ENCODE data around the gene HEPN1.

Gene HEPN1

GRCh38 chr11:124930799-124931198 lies 11.7 kb downstream of the HEPN1 start:
- H3K79me2 ChIP-seq (ENCODE audit: control insufficient read depth, low read length), result no peaks in the 10 kb centered on the region
- no peak overlapping the region for H3K4me3 ChIP-seq (ENCODE audit: low read length)
- no peak for TF ChIP-seq CTCF (IDR thresholded peaks at IDR 0.05; ENCODE audit: low read depth, low read length, poor library complexity, severe bottlenecking)
- no peak for TF ChIP-seq EZH2phosphoT487 (IDR thresholded peaks at IDR 0.05; ENCODE audit: borderline replicate concordance, low read length)
- H3K9me2 ChIP-seq (replicated peaks; ENCODE audit: control insufficient read depth, low read length), result no peaks in the 10 kb centered on the region
- H4K20me1 ChIP-seq (ENCODE audit: control insufficient read depth, insufficient read depth, low read depth, low read length), result no peaks in the 10 kb centered on the region
- no peak overlapping the region for H3K27ac ChIP-seq (ENCODE audit: low read depth, low read length)
- H3K4me2 ChIP-seq (ENCODE audit: low read length), result no peak overlapping the region
- no peaks in the 10 kb centered on the region for H3K9me3 ChIP-seq (ENCODE audit: control insufficient read depth, insufficient read depth, low read length)
- no peaks in the 10 kb centered on the region for H3K4me1 ChIP-seq (ENCODE audit: control insufficient read depth, low read length)
- no peaks in the 10 kb centered on the region for H3K36me3 ChIP-seq (ENCODE audit: control insufficient read depth, low read length)
- no peaks in the 10 kb centered on the region for H3F3A ChIP-seq (ENCODE audit: control insufficient read depth, insufficient read depth)
- H3K27me3 ChIP-seq (ENCODE audit: control insufficient read depth, low read length), result peaks cover 5% of the 10 kb centered on the region

- Histone ChIP-seq H3F3A (ENCODE audit: control insufficient read depth, insufficient read depth) (no peaks in the 10 kb centered on the region), H3K27ac (ENCODE audit: low read depth, low read length) (no peak overlapping the region), H3K4me1 (ENCODE audit: control insufficient read depth, low read length) (no peaks in the 10 kb centered on the region), H3K9me2 (replicated peaks; ENCODE audit: control insufficient read depth, low read length) (no peaks in the 10 kb centered on the region), H3K4me2 (ENCODE audit: low read length) (no peak overlapping the region), H3K79me2 (ENCODE audit: control insufficient read depth, low read length) (no peaks in the 10 kb centered on the region), H4K20me1 (ENCODE audit: control insufficient read depth, insufficient read depth, low read depth, low read length) (no peaks in the 10 kb centered on the region), H3K36me3 (ENCODE audit: control insufficient read depth, low read length) (no peaks in the 10 kb centered on the region), H3K27me3 (ENCODE audit: control insufficient read depth, low read length) (peaks cover 28% of the 10 kb centered on the region), H3K9me3 (ENCODE audit: control insufficient read depth, insufficient read depth, low read length) (no peaks in the 10 kb centered on the region), H3K4me3 (ENCODE audit: low read length) (no peak overlapping the region)
- no peak for TF ChIP-seq EZH2phosphoT487 (IDR thresholded peaks at IDR 0.05; ENCODE audit: borderline replicate concordance, low read length)
These were observed 16.0 kb downstream of the HEPN1 start for GRCh38 chr11:124934862-124935547.

GRCh38 chr11:124935548-124936514 lies 16.8 kb downstream of the HEPN1 start, which contains the start of gene HEPACAM:
HEPACAM (minus strand) TSS chr11:124936047; CDS start chr11:124936006, 41 bp downstream.
- Histone ChIP-seq H3K4me2 (ENCODE audit: low read length) (no peak within 1 kb of the TSS), H3K4me1 (ENCODE audit: control insufficient read depth, low read length) (no peaks in the 10 kb centered on the region), H3K79me2 (ENCODE audit: control insufficient read depth, low read length) (no peaks in the 10 kb centered on the region), H3K9me2 (replicated peaks; ENCODE audit: control insufficient read depth, low read length) (no peaks in the 10 kb centered on the region), H3K9me3 (ENCODE audit: control insufficient read depth, insufficient read depth, low read length) (no peaks in the 10 kb centered on the region), H3K27me3 (ENCODE audit: control insufficient read depth, low read length) (peaks cover 31% of the 10 kb centered on the region), H3F3A (ENCODE audit: control insufficient read depth, insufficient read depth) (no peaks in the 10 kb centered on the region), H3K36me3 (ENCODE audit: control insufficient read depth, low read length) (no peaks in the 10 kb centered on the region), H3K27ac (ENCODE audit: low read depth, low read length) (no peak within 1 kb of the TSS), H4K20me1 (ENCODE audit: control insufficient read depth, insufficient read depth, low read depth, low read length) (no peaks in the 10 kb centered on the region), H3K4me3 (ENCODE audit: low read length) (no peak within 1 kb of the TSS)
- no peak for TF ChIP-seq EZH2phosphoT487 (IDR thresholded peaks at IDR 0.05; ENCODE audit: borderline replicate concordance, low read length)
- no peak for TF ChIP-seq CTCF (IDR thresholded peaks at IDR 0.05; ENCODE audit: low read depth, low read length, poor library complexity, severe bottlenecking)

Data from DOHH2 (cell line).